A549 (cell line): ENCODE data around the gene ABL1.

Source experiments
- MAZ ChIP-seq: fragments of 150-350 bp; IDR thresholded peaks from 2 replicates; pipeline ENCODE4 v1.6.1; 2014; ENCODE audit warnings: antibody characterized with exemption, low read depth, low read length, borderline replicate concordance
- TF ChIP-seq, protein P1 (sequence below): fragments of >200 bp; sonication (Bioruptor Twin); formaldehyde crosslinking; IDR thresholded peaks from 3 replicates; pipeline ENCODE4 v1.5.1; 2016

DNA sequence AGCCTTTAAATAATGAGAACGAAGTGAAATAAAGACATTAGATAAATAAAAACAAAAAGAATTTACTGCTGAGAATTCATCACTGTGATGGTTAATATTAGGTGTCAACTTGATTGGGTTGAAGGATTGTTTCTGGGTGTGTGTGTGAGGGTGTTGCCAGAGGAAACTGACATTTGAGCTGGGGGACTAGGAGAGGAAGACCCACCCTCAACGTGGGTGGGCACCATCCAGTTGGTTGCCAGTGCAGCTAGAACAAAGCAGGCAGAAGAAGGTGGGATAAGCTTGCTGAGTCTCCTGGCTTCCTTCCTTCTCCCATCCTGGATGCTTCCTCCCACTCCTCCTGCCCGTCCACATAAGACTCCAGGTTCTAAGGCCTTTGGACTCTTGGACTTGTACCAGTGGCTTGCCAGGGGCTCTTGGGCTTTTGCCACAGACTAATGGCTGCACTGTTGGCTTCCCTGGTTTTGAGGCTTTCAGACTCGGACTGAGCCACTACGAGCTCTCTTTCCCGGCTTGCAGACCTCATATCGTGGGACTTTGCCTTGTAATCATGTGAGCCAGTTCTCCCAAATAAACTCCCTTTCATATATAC is 43.7 kb upstream of the ABL1 start:
- TF ChIP-seq, protein P1, sequence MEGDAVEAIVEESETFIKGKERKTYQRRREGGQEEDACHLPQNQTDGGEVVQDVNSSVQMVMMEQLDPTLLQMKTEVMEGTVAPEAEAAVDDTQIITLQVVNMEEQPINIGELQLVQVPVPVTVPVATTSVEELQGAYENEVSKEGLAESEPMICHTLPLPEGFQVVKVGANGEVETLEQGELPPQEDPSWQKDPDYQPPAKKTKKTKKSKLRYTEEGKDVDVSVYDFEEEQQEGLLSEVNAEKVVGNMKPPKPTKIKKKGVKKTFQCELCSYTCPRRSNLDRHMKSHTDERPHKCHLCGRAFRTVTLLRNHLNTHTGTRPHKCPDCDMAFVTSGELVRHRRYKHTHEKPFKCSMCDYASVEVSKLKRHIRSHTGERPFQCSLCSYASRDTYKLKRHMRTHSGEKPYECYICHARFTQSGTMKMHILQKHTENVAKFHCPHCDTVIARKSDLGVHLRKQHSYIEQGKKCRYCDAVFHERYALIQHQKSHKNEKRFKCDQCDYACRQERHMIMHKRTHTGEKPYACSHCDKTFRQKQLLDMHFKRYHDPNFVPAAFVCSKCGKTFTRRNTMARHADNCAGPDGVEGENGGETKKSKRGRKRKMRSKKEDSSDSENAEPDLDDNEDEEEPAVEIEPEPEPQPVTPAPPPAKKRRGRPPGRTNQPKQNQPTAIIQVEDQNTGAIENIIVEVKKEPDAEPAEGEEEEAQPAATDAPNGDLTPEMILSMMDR = no peak
- TF ChIP-seq MAZ = no peak
